HepG2 (cell line): ENCODE measurements around the gene ERMP1. TPM values are rescaled to one million over a fixed set of nuclear protein-coding genes. Genes with fewer than 3 reads are reported as not detected.

Experiments
- CC2D1A ChIP-seq: sonication (generic); formaldehyde crosslinking; IDR thresholded peaks from 2 replicates; pipeline ENCODE4 v1.8.1; 2023; ENCODE audit warnings: mild to moderate bottlenecking, missing genetic modification reagents
- ETV6 ChIP-seq: sonication (generic); formaldehyde crosslinking; conservative IDR thresholded peaks from 2 replicates; pipeline ENCODE4 v1.4.0; 2020; ENCODE audit warnings: missing genetic modification reagents
- PHF21A ChIP-seq: sonication (generic); formaldehyde crosslinking; IDR thresholded peaks from 2 replicates; pipeline ENCODE4 v1.5.0; 2020; ENCODE audit warnings: mild to moderate bottlenecking, missing genetic modification reagents
- PHF8 ChIP-seq: sonication (generic); formaldehyde crosslinking; IDR thresholded peaks from 2 replicates; pipeline ENCODE4 v1.5.0; 2020; ENCODE audit warnings: missing genetic modification reagents
- REST ChIP-seq, 2 experiments: IDR thresholded peaks; 2 replicates each; pipeline ENCODE4 v1.6.1; 2011 to 2012; ENCODE audit warnings: low read length in 2 of 2, borderline replicate concordance in 1 of 2, low read depth in 1 of 2, mild to moderate bottlenecking in 1 of 2, moderate library complexity in 1 of 2
- SPEN ChIP-seq: sonication (generic); formaldehyde crosslinking; IDR thresholded peaks from 2 replicates; pipeline ENCODE4 v1.5.1; 2020; ENCODE audit warnings: low read depth, mild to moderate bottlenecking, missing genetic modification reagents
- ZBTB10 ChIP-seq: sonication (generic); formaldehyde crosslinking; IDR thresholded peaks from 2 replicates; pipeline ENCODE4 v1.4.0; 2020; ENCODE audit warnings: missing genetic modification reagents, borderline replicate concordance
- ZNF503 ChIP-seq: sonication (generic); formaldehyde crosslinking; IDR thresholded peaks from 2 replicates; pipeline ENCODE4 v1.4.0; 2020; ENCODE audit warnings: missing genetic modification reagents
- ZNF646 ChIP-seq: sonication (generic); formaldehyde crosslinking; IDR thresholded peaks from 2 replicates; pipeline ENCODE4 v1.9.0; 2021; ENCODE audit warnings: mild to moderate bottlenecking, missing genetic modification reagents
- ZNF75D ChIP-seq: sonication (generic); formaldehyde crosslinking; IDR thresholded peaks from 2 replicates; pipeline ENCODE4 v1.8.1; 2023; ENCODE audit warnings: missing genetic modification reagents, mild to moderate bottlenecking, borderline replicate concordance
- ZNF883 ChIP-seq: sonication (generic); formaldehyde crosslinking; IDR thresholded peaks from 2 replicates; pipeline ENCODE4 v1.5.1; 2020; ENCODE audit warnings: mild to moderate bottlenecking, missing genetic modification reagents; ENCODE audit errors: not compliant biosample characterization
- polyA plus RNA-seq, 8 experiments: library from polyadenylated mRNA; depleted of rRNA in 3 of 8; stranded (reverse) in 7 of 8; unstranded in 1 of 8; fragments of >200 nt; fragmentation: Illumina TruSeq in 4 of 8; extraction: Trizol in 4 of 8; gene quantifications; 2 replicates each; pipeline versions ENCODE4 v1.2.1 to v1.2.3, GENCODE V29; 2011 to 2016; ENCODE audit warnings: low read depth in 4 of 8, missing spikeins in 1 of 8, mixed read lengths in 1 of 8; ENCODE audit not compliant: insufficient read depth in 1 of 8
- total RNA-seq, 5 experiments: library from RNA; depleted of rRNA; stranded (reverse); fragments of >200 nt; fragmentation: Illumina TruSeq; extraction: Trizol; gene quantifications; 2 replicates each; pipeline ENCODE4 v1.2.3, GENCODE V29; 2016; ENCODE audit warnings: low read depth in 1 of 5

ERMP1 gene
- total and polyA plus RNA-seq, 2 of the 13 experiments (the other 11 are each of a cell fraction or from before 2014, with no cell fraction given) = 40.9 to 65.4 TPM

GRCh38 chr9:5832538-5833529, at the start of gene ERMP1 (continued):
- TF ChIP-seq ZNF646 (CRISPR knock-in tag) (no peak), PHF21A (CRISPR knock-in tag) (0 out of 2 replicates have a peak, but pooled peaks have one; percentile 64), ZNF503 (CRISPR knock-in tag) (peak; percentile 65), REST (IDR thresholded peaks at IDR 0.05; ENCODE audit: borderline replicate concordance in 1 of 2, low read depth in 1 of 2, low read length in 2 of 2) (no peak), ETV6 (CRISPR knock-in tag) (0 out of 2 replicates have a peak, but pooled peaks have one; percentile 65), CC2D1A (CRISPR knock-in tag) (no peak), SPEN (CRISPR knock-in tag) (no peak; the same call in 1 of the 2 replicates), ZNF75D (CRISPR knock-in tag) (no peak), PHF8 (peak; percentile 51; the same call in 1 of the 2 replicates), ZBTB10 (CRISPR knock-in tag) (peak; percentile 77; the same call in 1 of the 2 replicates), ZNF883 (CRISPR knock-in tag) (peak; percentile 78)
